Ovary (tissue), 3 donors: ENCODE measurements around the gene TMEM217.

Source experiments
- CTCF ChIP-seq, 3 donors: fragments of 450-650 bp in 2 of 3; fragments of 200-600 bp in 1 of 3; IDR thresholded peaks; one replicate each; pipeline versions ENCODE4 v1.5.1 to v1.8.0; 2016 to 2022; ENCODE audit warnings: antibody characterized with exemption in 3 of 3, mild to moderate bottlenecking in 1 of 3
- POLR2A ChIP-seq: fragments of 450-650 bp; IDR thresholded peaks from one replicate; pipeline ENCODE4 v1.6.1; 2017; ENCODE audit warnings: antibody characterized with exemption, mild to moderate bottlenecking, moderate library complexity
- donor health status: DM: no; HTN: no; CAD: no.

GRCh38 chr6:37188962-37189510, 68.9 kb downstream of the TMEM217 start:
- TF ChIP-seq CTCF (IDR thresholded peaks at IDR 0.05) (no peak), POLR2A (no peak)
